ENCODE measurements around the gene LGI4.

LGI4 gene

DNA sequence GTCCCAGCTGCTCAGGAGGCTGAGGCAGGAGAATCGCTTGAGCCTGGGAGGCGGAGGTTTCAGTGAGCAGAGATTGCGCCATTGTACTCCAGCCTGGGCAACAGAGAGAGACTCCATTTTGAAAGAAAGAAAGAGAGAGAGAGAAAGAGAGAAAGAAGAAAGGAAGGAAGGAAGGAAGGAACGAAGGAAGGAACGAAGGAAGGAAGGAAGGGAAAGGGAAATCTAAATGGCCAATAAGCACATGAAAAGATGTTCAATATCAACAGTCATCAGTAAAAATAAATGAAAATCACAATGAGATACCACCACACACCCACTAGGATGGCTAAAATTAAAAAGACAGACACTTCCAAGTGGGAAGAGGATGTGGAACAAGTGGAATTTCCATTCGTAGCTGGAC, 39.4 kb upstream of the LGI4 start:
- no peak overlapping the region for H3K4me3 ChIP-seq (ENCODE audit: insufficient read depth, low read length, poor library complexity, severe bottlenecking)
- H3K4me2 ChIP-seq (ENCODE audit: low read depth, low read length, poor library complexity, severe bottlenecking), result no peak overlapping the region
- H3K9me3 ChIP-seq (ENCODE audit: insufficient read depth, low read length), result no peaks in the 10 kb centered on the region; the same call in 1 of the 2 replicates
- H3K27me3 ChIP-seq (ENCODE audit: low read length), result no peaks in the 10 kb centered on the region
- no peak overlapping the region for H2AFZ ChIP-seq (ENCODE audit: low read depth, low read length, severe bottlenecking)
- H3K9ac ChIP-seq (ENCODE audit: low read length), result no peak overlapping the region
- H3K27ac ChIP-seq (ENCODE audit: low read depth, low read length), result no peak overlapping the region
- no peaks in the 10 kb centered on the region for H3K9me2 ChIP-seq (replicated peaks; ENCODE audit: insufficient read depth, low read length)
- H3K36me3 ChIP-seq (ENCODE audit: low read length), result no peaks in the 10 kb centered on the region
- no peaks in the 10 kb centered on the region for H3F3A ChIP-seq (ENCODE audit: insufficient read depth)
- no peaks in the 10 kb centered on the region for H3K79me2 ChIP-seq (ENCODE audit: insufficient read depth, low read length)
- H4K20me1 ChIP-seq (ENCODE audit: low read depth, low read length), result no peaks in the 10 kb centered on the region
- no peak for TF ChIP-seq CTCF (IDR thresholded peaks at IDR 0.05; ENCODE audit: insufficient read depth, low read length, poor library complexity, severe bottlenecking)
- TF ChIP-seq EZH2phosphoT487 (conservative IDR thresholded peaks at IDR 0.05; ENCODE audit: low read length), result no peak

DNA sequence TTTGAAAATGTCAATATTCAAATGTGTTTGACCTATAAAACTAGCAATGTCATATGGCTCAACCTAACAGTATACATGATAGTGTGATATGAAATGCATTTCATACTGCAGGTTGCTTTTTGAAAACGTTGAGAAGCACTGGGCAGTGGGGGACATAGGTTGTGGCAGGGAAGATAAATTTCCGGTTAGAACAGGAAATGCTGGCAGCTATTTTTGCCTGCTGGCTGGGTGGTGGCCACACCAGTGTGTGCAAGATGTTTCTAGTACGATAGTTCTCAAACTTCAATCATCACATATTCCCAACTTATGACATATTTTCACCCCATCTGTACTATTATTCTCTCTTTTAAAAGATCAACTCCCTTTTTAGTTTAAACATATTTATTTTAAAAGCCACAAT, 36.9 kb upstream of the LGI4 start:
- no peaks in the 10 kb centered on the region for H4K20me1 ChIP-seq (ENCODE audit: low read depth, low read length)
- H3K4me3 ChIP-seq (ENCODE audit: insufficient read depth, low read length, poor library complexity, severe bottlenecking), result no peak overlapping the region
- no peak overlapping the region for H3K9ac ChIP-seq (ENCODE audit: low read length)
- no peak for TF ChIP-seq CTCF (IDR thresholded peaks at IDR 0.05; ENCODE audit: insufficient read depth, low read length, poor library complexity, severe bottlenecking)
- no peak for TF ChIP-seq EZH2phosphoT487 (conservative IDR thresholded peaks at IDR 0.05; ENCODE audit: low read length)
- H3K9me3 ChIP-seq (ENCODE audit: insufficient read depth, low read length), result no peaks in the 10 kb centered on the region
- no peaks in the 10 kb centered on the region for H3K79me2 ChIP-seq (ENCODE audit: insufficient read depth, low read length)
- H3K27ac ChIP-seq (ENCODE audit: low read depth, low read length), result no peak overlapping the region
- no peaks in the 10 kb centered on the region for H3K36me3 ChIP-seq (ENCODE audit: low read length)
- H3K27me3 ChIP-seq (ENCODE audit: low read length), result no peaks in the 10 kb centered on the region
- H2AFZ ChIP-seq (ENCODE audit: low read depth, low read length, severe bottlenecking), result no peak overlapping the region
- H3F3A ChIP-seq (ENCODE audit: insufficient read depth), result no peaks in the 10 kb centered on the region
- no peaks in the 10 kb centered on the region for H3K9me2 ChIP-seq (replicated peaks; ENCODE audit: insufficient read depth, low read length)
- no peak overlapping the region for H3K4me2 ChIP-seq (ENCODE audit: low read depth, low read length, poor library complexity, severe bottlenecking)

DNA sequence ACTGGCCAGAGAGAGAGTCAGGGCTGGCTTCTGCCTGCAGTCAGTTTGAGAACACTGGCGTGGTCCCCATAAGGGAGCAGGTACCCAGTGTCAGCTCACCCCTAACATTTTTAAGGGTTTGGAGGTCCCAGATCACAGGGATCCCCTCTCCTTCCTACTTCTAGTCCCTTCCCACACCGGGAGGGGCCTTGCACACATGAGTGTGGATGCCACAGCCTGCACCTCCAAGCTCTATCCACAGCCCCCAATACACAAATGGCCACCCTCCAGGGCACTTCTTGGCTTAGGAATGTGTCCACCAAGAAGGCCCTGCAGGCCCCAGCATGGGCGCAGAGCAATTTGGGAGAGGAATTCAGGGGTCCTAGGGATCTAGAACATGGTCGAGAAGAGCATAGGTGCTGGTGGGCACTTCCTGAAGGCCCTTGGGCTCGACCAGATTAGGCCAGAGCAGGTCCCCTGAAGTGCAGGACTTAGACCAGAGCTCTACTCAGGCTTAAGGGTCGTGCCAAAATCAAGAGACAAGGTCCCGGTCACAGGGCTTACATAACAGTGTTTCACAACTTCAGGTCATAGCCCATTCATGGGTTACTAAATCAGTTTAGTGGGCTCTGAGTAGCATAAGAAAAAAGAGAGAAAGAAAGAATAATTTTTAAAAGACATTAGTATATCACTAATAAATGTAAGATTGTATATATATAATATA, 35.7 kb upstream of the LGI4 start:
- Histone ChIP-seq H3K4me3 (ENCODE audit: insufficient read depth, low read length, poor library complexity, severe bottlenecking) (no peak overlapping the region), H3K79me2 (ENCODE audit: insufficient read depth, low read length) (no peaks in the 10 kb centered on the region), H3K27me3 (ENCODE audit: low read length) (no peaks in the 10 kb centered on the region), H3K9me3 (ENCODE audit: insufficient read depth, low read length) (no peaks in the 10 kb centered on the region), H4K20me1 (ENCODE audit: low read depth, low read length) (no peaks in the 10 kb centered on the region), H3F3A (ENCODE audit: insufficient read depth) (no peaks in the 10 kb centered on the region), H3K4me2 (ENCODE audit: low read depth, low read length, poor library complexity, severe bottlenecking) (no peak overlapping the region), H3K27ac (ENCODE audit: low read depth, low read length) (no peak overlapping the region), H3K36me3 (ENCODE audit: low read length) (peaks cover 9% of the 10 kb centered on the region), H2AFZ (ENCODE audit: low read depth, low read length, severe bottlenecking) (no peak overlapping the region), H3K9me2 (replicated peaks; ENCODE audit: insufficient read depth, low read length) (no peaks in the 10 kb centered on the region), H3K9ac (ENCODE audit: low read length) (no peak overlapping the region)
- TF ChIP-seq CTCF (IDR thresholded peaks at IDR 0.05; ENCODE audit: insufficient read depth, low read length, poor library complexity, severe bottlenecking), result no peak
- TF ChIP-seq EZH2phosphoT487 (conservative IDR thresholded peaks at IDR 0.05; ENCODE audit: low read length), result no peak
